GM08714 (cell line): ENCODE results near the gene MACROD1.

Experiments used
- H3K4me3 ChIP-seq: fragments of 200-500 bp; sonication (Bioruptor generic); 2 replicates; pipeline ENCODE4 v1.5.1; 2014; ENCODE audit warnings: mild to moderate bottlenecking, low read length, inconsistent platforms
- ZNF274 ChIP-seq: IDR thresholded peaks from 2 replicates; pipeline ENCODE4 v1.6.1; 2012; ENCODE audit warnings: mild to moderate bottlenecking, low read depth, low read length

The MACROD1 gene

DNA sequence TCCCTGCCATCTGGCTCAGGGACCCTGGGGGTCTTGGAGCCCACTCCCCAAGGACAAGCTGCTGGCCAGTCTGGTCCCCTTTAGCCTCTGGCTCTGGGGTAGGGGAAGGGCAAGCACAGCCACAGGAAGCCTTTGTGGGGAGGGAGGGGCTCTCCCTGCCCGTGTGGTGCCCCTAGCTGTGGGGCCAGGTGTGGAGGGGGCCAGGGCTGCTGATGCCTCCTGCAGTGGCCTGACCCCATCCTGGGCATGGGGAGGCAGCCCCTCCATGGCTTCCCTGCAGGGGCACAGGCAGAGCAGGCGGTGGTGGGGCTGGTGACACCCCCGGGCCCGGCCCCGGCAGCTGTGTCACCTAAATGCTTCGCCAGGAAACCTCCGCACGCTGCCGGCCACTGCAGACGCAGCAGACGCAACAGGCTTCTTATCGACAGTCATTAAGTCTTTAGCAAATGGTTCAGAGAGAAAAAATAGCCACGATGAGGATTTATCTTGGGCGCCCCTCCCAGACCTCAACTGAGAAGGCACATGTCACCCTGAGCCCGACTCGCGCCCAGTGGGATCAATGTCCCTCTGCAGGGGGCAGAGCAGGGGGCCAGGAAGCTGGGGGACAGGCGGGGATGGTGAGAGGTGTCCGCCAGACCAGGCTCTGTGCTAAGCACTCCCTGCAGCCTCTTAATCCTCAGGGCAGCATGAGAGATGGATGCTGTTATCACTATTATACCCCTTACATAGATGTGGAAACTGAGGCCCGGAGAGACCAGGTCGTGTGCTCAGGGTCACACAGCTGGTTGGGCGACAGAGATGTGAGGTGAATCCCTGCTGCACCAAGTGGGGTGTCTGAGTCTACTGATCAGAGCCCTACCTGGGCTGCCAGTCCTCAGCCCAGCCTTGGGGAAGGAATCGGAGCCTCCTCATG lies 96.3 kb downstream of the MACROD1 start:
- no peak overlapping the region for H3K4me3 ChIP-seq
- no peak for TF ChIP-seq ZNF274

DNA sequence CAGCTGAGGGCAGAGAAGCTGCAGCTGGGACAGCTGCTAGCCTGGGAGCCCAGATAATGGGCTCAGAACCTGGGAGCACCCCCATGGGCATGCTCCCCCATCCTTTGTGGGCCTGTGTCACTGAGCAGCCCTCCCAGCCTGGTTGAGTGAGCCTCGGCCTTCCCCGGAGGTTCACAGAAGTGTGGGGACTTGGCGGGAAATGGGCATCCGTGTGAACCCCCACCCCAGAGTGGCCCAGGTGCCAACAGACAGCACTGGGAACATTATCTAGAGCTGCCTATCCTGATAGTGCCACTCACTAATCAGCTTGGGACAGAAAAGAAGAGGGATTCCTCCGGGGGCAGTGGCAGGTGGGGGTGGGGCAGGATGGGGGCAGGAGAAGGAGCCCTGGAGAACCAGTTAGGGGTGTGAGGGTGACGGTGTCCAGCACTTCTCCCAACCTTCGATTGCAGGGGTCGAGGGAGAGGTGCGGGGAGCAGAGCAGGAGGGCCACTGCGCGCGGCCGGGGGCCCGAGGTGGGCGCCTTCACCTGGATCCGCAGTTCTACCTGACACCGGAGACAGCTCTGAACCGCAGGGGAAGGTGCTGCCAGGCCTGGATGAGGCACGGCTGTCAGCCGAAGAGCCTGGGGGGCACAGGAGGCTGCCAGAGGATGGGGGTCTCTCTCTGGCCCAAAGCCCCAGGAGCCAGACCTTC lies 97.1 kb downstream of the MACROD1 start:
- TF ChIP-seq ZNF274, result no peak

DNA sequence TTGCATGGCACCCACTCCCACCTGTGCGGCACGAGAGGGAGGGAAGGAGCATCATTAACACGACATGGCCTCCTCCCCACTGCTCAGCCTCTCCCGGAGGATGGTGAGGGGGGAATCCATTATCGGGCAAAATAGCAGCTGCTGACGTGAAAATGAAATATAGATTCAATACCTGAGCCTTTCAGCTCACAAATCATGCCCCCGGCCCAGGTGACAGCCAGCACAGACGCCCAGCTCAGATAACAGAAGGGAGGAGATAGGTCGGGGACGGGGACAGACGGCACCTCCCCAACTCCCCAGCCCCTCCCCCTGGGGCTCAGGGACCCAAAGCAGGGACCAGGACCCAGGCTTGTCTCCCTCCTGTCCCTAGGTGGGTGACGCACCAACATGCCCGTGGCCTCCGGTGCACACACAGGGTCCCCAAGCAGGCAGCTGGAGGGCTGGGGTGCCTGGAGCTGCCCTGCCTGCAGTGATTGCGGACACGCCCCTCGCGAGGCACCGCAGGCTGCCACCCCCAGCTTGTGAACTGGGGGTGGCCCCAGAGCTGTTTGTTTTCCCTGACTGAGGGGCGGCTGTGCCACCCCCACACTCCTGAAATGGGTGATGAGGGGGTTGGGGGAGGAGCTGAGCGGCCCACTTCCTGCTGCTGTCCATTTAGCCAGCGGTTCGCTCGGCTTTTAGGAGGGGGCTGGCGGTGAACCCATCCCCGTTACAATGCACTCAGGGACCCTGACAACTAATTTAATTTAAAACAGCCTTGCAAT lies 98.5 kb downstream of the MACROD1 start:
- no peak for TF ChIP-seq ZNF274
- H3K4me3 ChIP-seq, result no peak overlapping the region

More for the DNA sequence above, 97.1 kb downstream of the MACROD1 start:
- no peak overlapping the region for H3K4me3 ChIP-seq

DNA sequence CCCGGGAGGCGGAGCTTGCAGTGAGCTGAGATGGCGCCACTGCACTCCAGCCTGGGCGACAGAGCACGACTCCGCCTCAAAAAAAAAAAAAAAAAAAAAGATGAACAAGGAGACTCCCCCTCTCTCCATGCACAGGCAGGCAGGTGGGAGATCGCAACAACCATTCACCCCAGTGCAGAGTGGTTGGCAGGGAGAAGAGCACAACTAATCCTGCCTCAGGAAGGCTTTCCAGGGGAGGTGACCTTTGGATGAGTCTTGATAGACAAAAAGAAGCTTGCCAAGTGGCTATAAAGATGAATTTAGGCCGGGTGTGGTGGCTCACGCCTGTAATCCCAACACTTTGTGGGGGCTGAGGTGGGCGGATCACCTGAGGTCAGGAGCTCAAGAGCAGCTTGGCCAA lies 100.2 kb downstream of the MACROD1 start:
- no peak for TF ChIP-seq ZNF274

DNA sequence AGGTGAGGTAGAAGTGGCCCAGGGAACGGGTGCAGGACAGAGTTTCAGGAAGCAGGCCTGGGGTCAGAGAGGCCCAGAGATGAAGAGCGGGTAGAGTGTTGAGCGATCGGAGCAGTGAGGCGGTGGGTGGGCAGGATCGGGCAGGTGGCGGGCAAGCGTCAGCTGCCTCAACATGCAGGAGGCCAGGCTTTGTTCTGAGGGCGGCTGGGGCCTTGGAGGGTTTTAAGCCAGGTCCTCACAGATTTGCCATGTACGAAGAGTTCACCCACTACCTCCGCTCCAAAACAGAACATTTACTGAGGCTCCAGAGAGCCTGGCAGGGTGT lies 100.8 kb downstream of the MACROD1 start:
- H3K4me3 ChIP-seq, result no peak overlapping the region
- TF ChIP-seq ZNF274, result no peak

More for the DNA sequence above, 100.2 kb downstream of the MACROD1 start:
- no peak overlapping the region for H3K4me3 ChIP-seq

GRCh38 chr11:64064374-64065140 lies 101.4 kb downstream of the MACROD1 start:
- TF ChIP-seq ZNF274, result no peak
- H3K4me3 ChIP-seq, result no peak overlapping the region

GRCh38 chr11:64063777-64064176 lies 102.1 kb downstream of the MACROD1 start:
- TF ChIP-seq ZNF274, result no peak
- H3K4me3 ChIP-seq, result no peak overlapping the region

- no peak for TF ChIP-seq ZNF274
- no peak overlapping the region for H3K4me3 ChIP-seq
Observed at GRCh38 chr11:64062185-64063039, 103.5 kb downstream of the MACROD1 start.

DNA sequence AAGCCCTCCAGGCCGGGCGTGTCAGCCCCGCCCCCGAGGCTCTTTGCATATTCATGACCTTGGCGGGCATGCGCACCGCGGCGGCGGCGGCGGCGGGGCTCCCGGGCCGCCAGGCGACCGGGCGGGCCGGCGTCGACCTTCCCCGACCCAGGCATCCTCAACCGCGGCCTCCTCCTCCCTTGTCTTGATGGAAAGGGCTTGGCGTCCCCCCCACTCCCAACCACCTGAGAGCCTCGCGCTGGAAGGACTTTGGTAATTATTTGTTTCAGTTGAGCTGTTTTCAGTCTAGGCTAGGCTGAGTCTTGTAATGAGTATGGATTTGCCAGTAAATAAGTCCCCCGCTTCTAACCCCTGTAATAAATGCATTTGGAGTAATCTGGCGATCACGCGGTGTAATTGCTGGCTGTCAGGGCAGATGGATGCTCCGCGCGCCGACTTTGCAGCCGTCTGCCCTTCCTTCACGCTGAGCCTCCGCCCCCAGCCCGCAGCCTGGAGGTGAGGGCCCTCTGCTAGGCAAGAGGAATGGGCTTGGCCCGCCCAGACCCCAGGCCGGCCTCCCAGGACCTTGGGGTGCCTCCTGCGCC lies 105.0 kb downstream of the MACROD1 start:
- no peak for TF ChIP-seq ZNF274
- peak overlapping the region; percentile 35; the same call in 1 of the 2 replicates for H3K4me3 ChIP-seq

DNA sequence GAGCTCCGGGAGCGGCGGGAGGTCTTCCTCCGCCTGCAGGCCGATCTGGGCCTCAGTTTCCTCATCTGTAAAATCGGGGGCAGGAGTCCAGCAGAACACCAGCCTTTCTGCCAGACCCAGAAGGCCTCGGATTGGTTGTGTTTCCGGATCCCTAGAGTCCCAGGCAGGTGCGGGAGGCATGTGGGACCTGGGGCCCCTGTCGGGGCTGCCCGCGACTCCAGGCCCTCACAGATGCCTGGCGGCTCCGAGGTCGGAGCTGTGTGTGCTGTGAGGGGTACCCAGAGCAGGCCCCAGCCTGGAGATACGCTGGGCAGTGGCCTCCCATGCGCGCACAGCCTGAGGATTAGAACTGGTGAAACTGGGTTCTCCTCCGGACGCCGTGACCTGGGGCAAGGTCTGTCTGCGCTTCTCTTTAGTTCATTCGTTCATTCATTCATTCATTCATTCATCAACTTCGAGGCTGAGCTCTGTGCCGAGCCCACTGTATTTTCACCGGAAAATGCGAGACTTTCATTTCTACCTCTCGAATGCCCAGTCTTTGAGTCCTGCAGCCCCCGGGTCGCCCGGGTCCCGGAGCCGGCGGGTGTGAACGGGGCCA lies 105.6 kb downstream of the MACROD1 start:
- no peak for TF ChIP-seq ZNF274
- peak overlapping the region; percentile 35; the same call in 1 of the 2 replicates for H3K4me3 ChIP-seq

DNA sequence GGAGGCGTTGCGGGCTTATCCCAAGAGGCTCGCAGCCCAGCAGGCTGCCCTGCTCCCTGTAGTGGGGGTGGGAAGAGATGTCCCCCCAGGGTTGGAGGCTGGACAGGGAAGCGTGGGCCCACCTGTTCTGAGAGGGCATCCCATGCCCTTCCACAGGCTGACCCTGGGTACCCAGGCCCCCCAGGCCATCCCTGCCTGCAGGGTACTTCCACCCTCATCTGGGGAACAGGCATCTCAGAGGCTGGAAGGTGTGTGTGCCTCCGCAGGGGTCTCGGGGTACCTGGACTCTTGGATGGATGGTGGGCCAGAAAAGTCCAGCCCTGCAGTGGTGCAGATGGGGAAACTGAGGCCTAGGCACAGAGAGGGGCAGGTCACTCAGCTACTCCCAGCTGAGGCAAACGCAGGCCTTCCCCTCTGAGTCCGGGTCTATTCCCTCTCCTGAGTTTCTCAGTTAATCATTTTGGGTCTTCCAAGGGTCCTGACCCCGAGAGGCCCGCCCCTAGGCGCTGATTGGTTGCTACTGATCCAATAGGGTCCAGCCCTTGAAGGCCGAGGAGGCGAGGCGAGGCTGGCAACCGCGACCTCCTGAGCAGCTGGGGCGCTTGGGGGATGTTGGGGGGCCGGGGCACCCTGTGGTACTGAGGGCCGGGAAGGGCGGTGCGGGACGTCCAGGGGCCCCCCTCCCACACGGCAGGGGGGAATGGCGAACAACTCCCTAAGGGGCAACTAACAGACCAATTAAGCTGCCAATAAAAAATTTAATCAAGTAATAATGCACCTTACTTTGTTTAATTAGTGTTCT lies 106.4 kb downstream of the MACROD1 start:
- TF ChIP-seq ZNF274, result no peak
- H3K4me3 ChIP-seq, result no peak overlapping the region
